HG03025 (cell line): Measurements from ENCODE around the gene CDK5RAP3.
"Not testable (repeated sequence)": the region's sequence is repeated elsewhere in the genome, so short reads cannot be mapped to it uniquely, and the experiment has no call there.

Experiments used
- ATAC-seq: cut with Tn5 transposase; IDR thresholded peaks from one replicate; pipeline ENCODE4 v1.9.1; 2021; ENCODE audit warnings: mild to moderate bottlenecking, moderate library complexity; ENCODE audit not compliant: unreplicated experiment, low FRiP score

The CDK5RAP3 gene

DNA sequence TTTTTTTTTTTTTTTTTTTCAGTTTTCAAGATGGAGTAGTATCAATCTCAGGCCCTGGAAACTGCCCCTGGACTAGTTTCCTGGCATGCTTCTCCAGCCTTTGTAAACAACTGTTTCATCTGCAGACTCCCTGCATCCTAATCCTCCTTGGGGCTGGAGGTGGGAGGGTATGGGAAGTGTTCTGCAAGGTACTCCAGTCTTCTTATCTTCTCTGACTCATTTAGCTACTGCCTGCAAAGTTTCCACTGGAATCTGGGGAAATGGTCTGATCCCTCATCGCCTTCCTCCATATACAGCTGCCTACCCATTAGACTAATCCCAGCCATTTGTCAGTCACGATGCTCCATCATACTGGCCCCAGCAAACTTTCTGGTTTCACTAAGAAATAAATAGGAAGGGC, 45.2 kb downstream of the CDK5RAP3 start:
- no peak for ATAC-seq

DNA sequence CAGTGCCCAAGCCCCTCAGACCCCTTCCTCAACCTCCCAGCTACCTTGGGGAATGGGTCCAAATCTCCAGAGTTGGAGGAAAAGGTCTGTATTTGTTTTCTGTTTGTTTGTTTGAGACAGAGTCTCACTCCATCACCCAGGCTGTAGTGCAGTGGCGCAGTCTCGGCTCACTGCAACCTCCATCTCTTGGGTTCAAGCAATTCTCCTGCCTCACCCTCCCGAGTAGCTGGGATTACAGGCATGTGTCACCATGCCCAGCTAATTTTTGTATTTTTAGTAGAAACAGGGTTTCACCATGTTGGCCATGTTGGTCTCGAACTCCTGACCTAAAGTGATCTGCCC, 46.9 kb downstream of the CDK5RAP3 start:
- ATAC-seq, result not testable (repeated sequence)

DNA sequence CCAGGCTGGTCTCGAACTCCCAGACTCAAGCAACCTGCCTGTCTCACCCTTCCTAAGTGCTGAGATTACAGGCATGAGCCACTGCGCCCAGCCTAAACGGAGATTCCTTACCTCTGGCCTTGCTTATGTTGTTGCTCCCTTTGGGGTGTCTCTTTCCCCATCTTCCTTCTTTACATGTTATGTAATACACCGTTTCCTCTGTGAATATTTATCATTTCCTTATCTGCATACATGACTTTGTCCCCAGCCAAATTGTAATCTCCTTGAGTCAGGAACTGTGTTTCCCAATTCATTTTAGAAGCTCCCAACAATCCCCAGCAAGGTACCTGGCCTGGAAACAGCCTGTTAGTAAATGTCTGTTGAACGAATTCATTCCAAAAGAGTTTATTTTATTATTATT, 51.0 kb downstream of the CDK5RAP3 start:
- ATAC-seq, result no peak

DNA sequence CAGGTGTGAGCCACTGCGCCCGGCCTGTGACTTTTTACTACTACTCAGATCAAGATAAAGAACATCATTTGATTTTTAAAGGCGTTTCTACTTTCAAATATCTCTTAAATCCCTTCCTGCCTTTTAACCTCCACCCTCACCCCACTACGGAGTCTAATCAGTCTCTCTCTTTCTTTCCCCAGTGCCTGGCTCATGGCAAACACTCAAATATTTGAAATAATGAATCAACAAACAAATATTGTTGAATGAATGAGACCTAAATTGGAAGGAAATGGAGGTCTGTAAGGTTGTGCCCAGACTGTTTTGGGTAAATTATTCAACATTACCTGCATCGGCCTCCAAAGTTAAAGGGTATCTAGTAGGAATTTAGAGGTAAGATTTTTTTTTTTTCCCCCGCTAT, 52.0 kb downstream of the CDK5RAP3 start:
- ATAC-seq, result no peak

DNA sequence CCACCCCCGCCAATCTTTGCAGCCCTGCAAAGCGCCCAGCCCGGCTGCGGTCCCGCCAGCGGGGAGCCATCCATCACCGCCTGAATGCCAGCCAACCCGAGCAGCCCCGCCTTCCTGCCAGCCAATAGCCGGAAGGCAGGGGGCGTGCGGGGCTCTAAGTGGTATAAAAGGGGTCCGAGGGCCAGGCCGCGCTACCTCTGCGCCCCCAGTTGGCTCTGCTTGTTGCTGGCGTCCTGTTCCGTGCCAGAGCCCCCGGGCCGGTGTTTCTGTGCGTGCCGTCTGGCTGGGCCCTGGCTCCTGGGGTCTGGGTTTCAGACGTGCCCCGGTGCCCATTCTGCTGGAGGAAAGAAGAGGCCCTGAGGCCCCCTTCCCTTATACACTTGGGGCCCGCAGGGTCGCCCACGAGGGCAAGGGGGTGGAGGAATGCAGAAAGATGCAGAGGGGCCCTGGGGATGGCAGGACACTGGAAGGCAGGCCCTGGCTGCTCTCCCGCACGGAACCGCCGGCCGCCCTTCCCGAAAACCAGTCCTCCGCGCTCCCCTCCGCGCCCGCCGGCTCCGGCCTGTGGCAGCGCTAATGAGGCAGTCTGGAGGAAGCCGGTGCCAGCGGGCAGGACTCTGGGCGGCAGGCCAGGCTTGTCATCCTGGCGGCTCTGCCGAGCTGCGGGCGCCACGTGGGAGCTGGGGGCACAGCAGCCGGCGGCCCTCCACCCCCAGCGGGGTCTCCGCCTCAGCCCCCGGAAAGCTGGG, 52.7 kb downstream of the CDK5RAP3 start:
- ATAC-seq, result no peak

DNA sequence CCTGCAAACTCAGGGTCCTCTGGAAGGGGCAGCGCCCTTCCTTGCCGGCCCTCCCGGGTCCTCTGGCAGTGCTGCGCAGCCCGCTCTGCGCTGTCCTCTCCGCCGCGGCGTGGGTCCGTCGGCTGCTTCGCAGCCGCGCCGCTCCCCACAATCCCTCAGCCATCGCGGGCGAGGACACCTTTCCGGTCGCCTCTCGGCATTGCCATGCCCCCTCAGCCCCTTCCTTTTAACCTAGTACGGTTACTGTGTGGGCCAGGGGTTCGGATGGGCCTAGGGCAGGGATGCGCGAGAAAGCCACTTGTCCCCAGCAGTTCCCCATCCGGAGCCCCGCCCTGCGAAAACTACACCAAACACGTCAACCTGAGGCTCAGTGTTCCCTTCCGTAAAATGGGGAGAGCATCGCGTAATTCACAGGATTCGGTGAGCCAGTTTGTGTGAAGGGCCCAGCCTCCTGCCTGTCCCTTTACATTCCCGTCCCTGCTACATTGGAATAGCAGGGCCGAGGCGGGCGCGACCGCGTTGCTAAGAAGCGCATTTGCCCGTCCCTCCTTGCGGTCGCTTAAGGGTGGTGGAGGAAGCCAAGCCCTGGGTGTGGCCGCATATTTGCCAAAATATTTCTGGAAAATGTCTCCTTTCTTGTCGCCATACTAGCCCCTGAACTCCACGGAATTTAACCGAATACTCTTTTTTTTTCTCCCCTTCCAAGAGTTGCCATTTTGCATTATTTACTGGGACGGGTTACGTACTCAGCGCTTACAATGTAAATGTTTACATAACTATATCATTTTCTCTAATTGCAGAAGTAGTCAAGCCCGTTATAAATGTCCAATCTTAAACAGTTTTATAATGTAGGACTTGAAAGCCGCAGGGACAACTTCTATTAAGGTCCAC, 53.5 kb downstream of the CDK5RAP3 start:
- ATAC-seq, result no peak

DNA sequence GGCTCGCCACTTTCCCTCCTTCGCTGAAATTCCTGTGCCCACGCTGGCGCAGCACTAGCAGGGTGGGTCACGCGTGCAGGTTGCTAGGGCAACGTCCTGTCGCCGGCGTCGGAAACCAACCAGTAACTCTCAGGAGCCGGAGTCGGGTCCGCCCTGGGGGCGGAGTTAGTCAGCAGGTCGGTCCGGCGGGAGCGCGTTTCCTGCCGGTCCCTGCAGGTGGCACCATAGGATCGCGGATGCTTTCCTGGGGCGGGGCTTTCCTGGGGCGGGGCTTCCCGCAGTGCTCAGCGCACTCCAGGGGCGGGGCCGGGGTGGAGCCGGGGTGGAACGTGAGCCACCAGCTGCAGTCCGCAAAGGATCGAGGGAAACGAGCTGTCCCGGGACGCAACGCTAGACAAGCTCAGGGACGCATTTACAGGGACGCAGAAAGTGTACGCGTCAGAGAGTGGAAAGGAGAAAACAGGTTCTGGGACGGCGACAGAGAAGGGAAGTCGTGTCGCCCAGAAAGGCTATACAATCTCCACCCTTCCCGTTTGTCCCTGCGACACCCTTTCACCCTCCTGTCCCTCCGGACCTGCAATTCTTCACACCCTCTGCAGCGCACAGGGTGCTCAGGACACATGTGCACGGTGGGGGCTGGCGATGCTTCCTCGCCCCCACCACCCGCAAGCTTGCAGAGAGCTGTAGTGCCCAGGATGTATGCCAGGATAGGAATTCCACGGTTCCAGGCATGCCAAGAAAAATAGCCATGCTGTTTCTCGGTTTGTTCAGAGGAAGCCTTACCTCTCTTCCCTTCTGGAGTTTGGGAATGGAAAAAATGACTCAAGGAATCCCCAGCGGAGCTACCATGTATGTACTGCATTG, 54.4 kb downstream of the CDK5RAP3 start:
- peak; percentile 84 for ATAC-seq

DNA sequence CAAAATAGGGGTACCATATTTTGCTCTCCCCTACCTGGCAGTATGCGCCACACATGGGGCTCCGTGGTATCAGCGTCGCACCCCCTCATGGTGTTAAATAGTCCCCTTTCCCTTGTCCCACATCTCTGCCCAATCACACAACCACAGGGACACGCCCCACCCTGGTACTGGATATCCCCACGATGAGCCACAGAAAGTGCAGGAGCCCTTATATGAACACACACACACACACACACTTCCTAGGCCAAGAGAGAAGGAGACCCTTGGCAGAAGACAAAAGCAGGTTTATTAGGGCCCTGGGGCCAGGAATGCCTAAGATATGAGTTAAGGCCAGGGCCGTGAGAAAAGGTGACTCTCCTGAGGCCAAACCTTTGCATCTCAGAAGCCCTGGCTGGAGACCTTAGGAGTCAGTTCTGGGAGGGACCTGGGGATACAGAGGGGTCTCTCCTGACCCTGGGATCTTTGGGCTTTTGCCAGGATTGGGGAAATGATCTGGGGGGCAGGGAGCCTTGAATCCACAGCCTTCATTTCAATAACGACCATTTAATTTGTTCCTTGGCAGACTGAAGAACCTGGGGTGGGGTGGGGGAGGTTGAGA, 55.1 kb downstream of the CDK5RAP3 start:
- no peak for ATAC-seq

DNA sequence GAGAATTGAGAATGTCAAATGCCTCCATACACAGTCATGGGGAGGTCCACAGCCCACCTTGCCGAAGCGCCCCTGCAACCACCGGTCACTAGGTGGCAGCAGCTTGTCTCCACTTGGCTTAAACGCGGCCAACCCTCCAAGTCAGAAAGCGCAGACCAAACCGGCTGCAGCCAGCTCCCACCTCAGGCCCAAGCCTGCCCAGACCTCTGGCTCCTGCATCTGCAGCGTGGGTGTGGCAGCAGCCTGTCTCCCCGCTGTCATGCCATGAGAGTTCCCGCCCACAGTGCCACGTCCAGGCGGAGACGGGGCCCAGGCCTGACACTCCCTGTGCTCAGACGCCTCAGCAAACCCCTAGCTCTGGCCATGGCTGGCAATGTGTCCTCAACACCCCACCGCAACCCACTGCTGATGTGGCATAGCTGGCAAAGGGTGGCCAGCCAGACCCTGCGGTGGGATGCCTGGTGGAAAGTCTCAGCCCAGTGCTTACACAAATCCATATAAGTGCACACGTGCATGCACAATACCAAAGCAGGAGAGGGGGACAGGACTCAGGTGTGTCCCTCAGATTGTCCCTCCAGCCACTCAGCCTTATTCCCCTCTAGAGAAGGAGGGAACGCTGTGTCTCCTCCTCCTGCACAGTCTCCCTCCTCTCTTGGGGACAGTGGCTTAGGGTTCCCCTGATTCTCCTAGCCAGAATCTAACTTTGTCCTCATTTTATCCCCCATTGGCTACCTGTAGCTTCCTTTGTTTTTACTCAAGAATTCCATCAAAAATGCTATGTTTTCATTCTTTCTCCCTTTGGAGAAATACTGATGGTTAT, 55.8 kb downstream of the CDK5RAP3 start:
- no peak for ATAC-seq

DNA sequence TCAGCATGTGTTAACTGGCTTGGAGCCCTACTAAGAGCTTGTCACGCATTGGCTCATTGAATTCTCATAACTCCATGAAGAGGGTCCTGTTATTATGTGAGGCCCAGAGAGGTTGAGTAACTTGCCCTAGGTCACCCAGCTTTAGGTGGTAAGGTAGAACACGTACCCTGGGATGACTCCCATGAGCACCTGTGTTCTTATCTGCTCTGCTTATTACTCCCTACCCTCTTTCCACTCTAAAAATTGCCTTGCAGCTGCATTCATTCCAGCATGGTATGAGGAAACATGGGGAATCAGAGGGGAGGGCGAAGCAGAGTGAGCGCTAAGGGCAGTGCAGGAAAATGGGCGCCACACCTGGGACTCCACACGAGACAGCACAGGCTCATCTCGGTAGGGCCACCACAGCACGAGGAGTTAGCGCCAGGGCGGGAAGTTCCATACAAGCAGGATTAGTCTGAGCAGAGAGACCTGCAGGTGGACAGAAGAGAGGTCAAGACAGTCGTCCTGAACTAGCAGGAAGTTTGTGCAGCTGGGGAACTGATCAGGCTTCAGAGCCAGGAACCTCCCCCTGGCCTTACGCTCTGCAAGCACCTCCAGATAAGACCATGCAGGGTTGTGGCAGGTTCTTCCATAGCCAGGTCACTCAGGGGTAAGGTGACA, 56.5 kb downstream of the CDK5RAP3 start:
- no peak for ATAC-seq

DNA sequence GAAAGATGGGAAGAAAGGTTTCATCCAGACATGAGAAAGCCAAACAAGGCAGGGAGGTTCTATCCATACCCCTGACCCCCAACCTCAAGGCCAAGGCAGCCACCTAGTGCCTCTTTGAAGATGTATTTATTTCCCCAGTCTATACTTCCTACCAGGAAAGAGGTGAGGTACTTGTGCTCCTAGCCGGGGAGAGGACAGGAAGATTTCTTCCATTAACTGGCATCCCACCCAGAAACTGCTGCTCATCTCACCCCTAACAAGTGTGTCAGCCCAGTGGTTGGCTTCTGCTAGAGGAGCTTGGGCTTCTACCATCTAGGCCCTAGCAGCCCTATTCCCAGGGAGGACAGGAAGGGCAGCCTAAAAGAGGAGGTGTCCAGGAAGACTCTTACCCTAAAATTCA, 57.8 kb downstream of the CDK5RAP3 start:
- no peak for ATAC-seq

DNA sequence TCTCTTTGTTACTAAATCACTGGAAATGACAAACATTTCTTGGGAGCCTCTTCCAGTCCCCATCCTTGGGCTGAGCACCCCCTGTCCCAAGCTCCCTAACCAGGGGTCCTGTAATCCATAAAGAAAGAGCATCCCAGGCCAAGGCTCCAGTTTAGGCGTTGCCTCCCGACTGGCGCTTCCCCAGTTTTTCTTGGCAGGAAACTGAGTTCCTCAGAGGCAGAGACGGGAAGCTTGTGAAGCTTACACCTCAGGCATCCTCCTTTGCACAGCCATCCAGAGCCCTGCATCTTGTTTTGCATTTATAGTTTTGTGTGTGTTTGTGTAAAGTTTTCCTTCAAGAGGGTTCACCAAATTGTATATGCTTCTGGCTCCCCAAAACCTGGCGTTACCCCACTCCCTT, 59.6 kb downstream of the CDK5RAP3 start:
- ATAC-seq, result no peak
